ENCODE results near the gene DOHH. TPM values are rescaled to one million over a fixed set of nuclear protein-coding genes. Genes with fewer than 3 reads are reported as not detected.

DOHH gene
- total and polyA plus RNA-seq, 2 experiments from 2014 or later = 19.0 to 34.7 TPM

DNA sequence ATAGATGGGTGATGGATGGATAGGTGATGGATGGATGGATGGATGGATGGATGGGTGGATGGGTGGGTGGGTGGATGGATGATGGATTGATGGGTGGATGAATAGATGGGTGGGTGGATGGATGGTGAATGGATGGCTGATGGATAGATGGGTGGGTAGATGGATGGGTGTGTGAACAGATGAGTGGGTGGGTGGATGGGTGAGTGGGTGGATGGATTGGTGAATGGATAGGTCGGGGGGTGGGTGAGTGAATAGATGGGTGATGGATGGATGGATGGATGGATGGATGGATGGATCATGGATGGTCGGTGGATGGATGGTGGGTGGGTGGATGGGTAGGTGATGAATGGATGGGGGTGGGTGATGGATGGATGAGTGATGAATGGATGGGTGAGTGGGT, 23.6 kb downstream of the DOHH start:
- H3K27me3 ChIP-seq (ENCODE audit: insufficient read depth) = no peaks in the 10 kb centered on the region
- H2AFZ ChIP-seq = no peak overlapping the region
- DNase-seq (ENCODE audit: low spot score) = no peak
- no peaks in the 10 kb centered on the region for H4K20me1 ChIP-seq (replicated peaks; ENCODE audit: insufficient read depth)
- Mint-ChIP-seq H3K9me3 (no peaks in the 10 kb centered on the region; the same call in 2 of the 3 replicates), H3K4me3 (no peak overlapping the region), H3K27me3 (ENCODE audit: insufficient read depth, low read depth, poor library complexity) (peaks cover 21% of the 10 kb centered on the region), H3K36me3 (ENCODE audit: low read depth) (no peaks in the 10 kb centered on the region), H3K27ac (no peak overlapping the region), H3K4me1 (peaks cover 6% of the 10 kb centered on the region; the same call in 2 of the 3 replicates)
- TF ChIP-seq ZNF114 (CRISPR knock-in tag; IDR thresholded peaks at IDR 0.05) (no peak), JUNB (IDR thresholded peaks at IDR 0.05; ENCODE audit: unreplicated experiment) (no peak), NANOG (IDR thresholded peaks at IDR 0.05; ENCODE audit: borderline replicate concordance) (no peak), CREB1 (CRISPR knock-in tag; IDR thresholded peaks at IDR 0.05; ENCODE audit: low read depth) (no peak), EZH2 (IDR thresholded peaks at IDR 0.05; ENCODE audit: low read depth, unreplicated experiment) (no peak), EZH2phosphoT487 (IDR thresholded peaks at IDR 0.05; ENCODE audit: unreplicated experiment) (no peak)
- TF ChIP-seq, protein P1, sequence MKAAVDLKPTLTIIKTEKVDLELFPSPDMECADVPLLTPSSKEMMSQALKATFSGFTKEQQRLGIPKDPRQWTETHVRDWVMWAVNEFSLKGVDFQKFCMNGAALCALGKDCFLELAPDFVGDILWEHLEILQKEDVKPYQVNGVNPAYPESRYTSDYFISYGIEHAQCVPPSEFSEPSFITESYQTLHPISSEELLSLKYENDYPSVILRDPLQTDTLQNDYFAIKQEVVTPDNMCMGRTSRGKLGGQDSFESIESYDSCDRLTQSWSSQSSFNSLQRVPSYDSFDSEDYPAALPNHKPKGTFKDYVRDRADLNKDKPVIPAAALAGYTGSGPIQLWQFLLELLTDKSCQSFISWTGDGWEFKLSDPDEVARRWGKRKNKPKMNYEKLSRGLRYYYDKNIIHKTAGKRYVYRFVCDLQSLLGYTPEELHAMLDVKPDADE (IDR thresholded peaks at IDR 0.05) = no peak
- TF ChIP-seq, protein P2, sequence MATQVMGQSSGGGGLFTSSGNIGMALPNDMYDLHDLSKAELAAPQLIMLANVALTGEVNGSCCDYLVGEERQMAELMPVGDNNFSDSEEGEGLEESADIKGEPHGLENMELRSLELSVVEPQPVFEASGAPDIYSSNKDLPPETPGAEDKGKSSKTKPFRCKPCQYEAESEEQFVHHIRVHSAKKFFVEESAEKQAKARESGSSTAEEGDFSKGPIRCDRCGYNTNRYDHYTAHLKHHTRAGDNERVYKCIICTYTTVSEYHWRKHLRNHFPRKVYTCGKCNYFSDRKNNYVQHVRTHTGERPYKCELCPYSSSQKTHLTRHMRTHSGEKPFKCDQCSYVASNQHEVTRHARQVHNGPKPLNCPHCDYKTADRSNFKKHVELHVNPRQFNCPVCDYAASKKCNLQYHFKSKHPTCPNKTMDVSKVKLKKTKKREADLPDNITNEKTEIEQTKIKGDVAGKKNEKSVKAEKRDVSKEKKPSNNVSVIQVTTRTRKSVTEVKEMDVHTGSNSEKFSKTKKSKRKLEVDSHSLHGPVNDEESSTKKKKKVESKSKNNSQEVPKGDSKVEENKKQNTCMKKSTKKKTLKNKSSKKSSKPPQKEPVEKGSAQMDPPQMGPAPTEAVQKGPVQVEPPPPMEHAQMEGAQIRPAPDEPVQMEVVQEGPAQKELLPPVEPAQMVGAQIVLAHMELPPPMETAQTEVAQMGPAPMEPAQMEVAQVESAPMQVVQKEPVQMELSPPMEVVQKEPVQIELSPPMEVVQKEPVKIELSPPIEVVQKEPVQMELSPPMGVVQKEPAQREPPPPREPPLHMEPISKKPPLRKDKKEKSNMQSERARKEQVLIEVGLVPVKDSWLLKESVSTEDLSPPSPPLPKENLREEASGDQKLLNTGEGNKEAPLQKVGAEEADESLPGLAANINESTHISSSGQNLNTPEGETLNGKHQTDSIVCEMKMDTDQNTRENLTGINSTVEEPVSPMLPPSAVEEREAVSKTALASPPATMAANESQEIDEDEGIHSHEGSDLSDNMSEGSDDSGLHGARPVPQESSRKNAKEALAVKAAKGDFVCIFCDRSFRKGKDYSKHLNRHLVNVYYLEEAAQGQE (IDR thresholded peaks at IDR 0.05; ENCODE audit: unreplicated experiment) = no peak
- no peaks in the 10 kb centered on the region for H3K36me3 ChIP-seq (ENCODE audit: insufficient read depth)
- no peak overlapping the region for H3K4me3 ChIP-seq
- no peaks in the 10 kb centered on the region for H3K79me2 ChIP-seq (replicated peaks; ENCODE audit: insufficient read depth)
- 0 out of 2 replicates have a peak, but pooled peaks cover 4% of the 10 kb centered on the region for H3F3A ChIP-seq (replicated peaks; ENCODE audit: low read depth)
- peaks cover 7% of the 10 kb centered on the region; the same call in 1 of the 2 replicates for H3K9me2 ChIP-seq (ENCODE audit: insufficient read depth)
- no peak for ATAC-seq
- H3K4me1 ChIP-seq (ENCODE audit: insufficient read depth) = peaks cover 11% of the 10 kb centered on the region; the same call in 1 of the 2 replicates
- H3K4me2 ChIP-seq = no peak overlapping the region
- no peak overlapping the region for H3K27ac ChIP-seq (ENCODE audit: low read depth)

DNA sequence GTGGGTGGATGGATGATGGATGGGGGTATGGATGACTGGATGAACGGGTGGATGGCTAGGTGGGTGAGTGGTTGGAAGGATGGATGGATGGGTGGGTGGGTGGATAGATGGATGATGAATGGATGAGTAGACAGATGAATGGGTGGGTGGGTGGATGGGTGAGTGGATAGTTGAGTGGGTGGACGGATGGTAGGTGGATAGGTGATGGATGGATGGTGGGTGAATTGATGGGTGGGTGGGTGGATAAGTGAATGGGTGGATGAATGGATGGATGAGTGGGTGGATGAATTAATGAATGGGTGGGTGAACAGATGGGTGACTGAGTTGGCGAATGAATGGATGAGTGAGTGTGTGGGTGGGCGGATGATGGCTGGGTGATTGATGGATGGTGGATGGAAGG, 25.0 kb downstream of the DOHH start:
- Mint-ChIP-seq H3K36me3 (ENCODE audit: low read depth) (no peaks in the 10 kb centered on the region), H3K27me3 (ENCODE audit: insufficient read depth, low read depth, poor library complexity) (peaks cover 16% of the 10 kb centered on the region), H3K4me1 (peaks cover 4% of the 10 kb centered on the region; the same call in 1 of the 3 replicates), H3K4me3 (no peak overlapping the region), H3K9me3 (no peaks in the 10 kb centered on the region; the same call in 1 of the 3 replicates), H3K27ac (no peak overlapping the region)
- ATAC-seq = no peak
- Histone ChIP-seq H3K27me3 (ENCODE audit: insufficient read depth) (peaks cover 2% of the 10 kb centered on the region; the same call in 1 of the 2 replicates), H3K4me2 (no peak overlapping the region), H2AFZ (no peak overlapping the region), H3K79me2 (replicated peaks; ENCODE audit: insufficient read depth) (no peaks in the 10 kb centered on the region), H3K36me3 (ENCODE audit: insufficient read depth) (no peaks in the 10 kb centered on the region), H3K4me1 (ENCODE audit: insufficient read depth) (peaks cover 6% of the 10 kb centered on the region; the same call in 1 of the 2 replicates), H3F3A (replicated peaks; ENCODE audit: low read depth) (no peaks in the 10 kb centered on the region), H3K27ac (ENCODE audit: low read depth) (no peak overlapping the region), H3K4me3 (no peak overlapping the region), H3K9me2 (ENCODE audit: insufficient read depth) (peaks cover 7% of the 10 kb centered on the region; the same call in 1 of the 2 replicates), H4K20me1 (replicated peaks; ENCODE audit: insufficient read depth) (no peaks in the 10 kb centered on the region)
- TF ChIP-seq, protein P1 (IDR thresholded peaks at IDR 0.05) = no peak
- no peak for TF ChIP-seq ZNF114 (CRISPR knock-in tag; IDR thresholded peaks at IDR 0.05)
- TF ChIP-seq JUNB (IDR thresholded peaks at IDR 0.05; ENCODE audit: unreplicated experiment) = no peak
- TF ChIP-seq NANOG (IDR thresholded peaks at IDR 0.05; ENCODE audit: borderline replicate concordance) = no peak
- no peak for TF ChIP-seq EZH2 (IDR thresholded peaks at IDR 0.05; ENCODE audit: low read depth, unreplicated experiment)
- no peak for TF ChIP-seq EZH2phosphoT487 (IDR thresholded peaks at IDR 0.05; ENCODE audit: unreplicated experiment)
- DNase-seq (ENCODE audit: low spot score) = no peak
